ENCODE data around the gene IFNGR1. TPM values are rescaled to one million over a fixed set of nuclear protein-coding genes. Genes with fewer than 3 reads are reported as not detected.
A peak's percentile ranks its signal among the peaks of the same experiment; 100 is the strongest.

IFNGR1 gene
- total and polyA plus RNA-seq, 10 of the 15 experiments (the other 5 are each of a cell fraction or from before 2014, with no cell fraction given): 89.0 to 296 (median 138) TPM

DNA sequence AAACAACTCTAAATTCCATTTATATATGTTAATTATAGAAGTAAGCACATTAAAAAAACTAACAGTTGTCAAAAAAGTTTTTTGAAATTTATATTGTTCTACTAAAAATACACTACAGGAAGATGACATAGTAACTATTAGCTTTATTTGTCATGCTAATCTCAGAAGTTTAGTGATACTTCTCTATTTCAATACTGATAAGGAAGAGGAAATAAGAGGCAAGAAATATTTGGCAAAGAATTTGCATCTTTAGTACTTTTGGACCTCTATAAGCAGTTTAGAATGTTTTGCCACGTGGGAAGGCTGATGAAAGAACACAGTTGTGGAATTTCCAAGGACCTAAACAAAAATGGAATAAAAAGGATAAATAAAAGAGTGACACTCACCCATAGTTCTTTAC, 12.6 kb downstream of the IFNGR1 start:
- no peaks in the 10 kb centered on the region for H3K27me3 ChIP-seq (replicated peaks in 1 of 2; ENCODE audit: control insufficient read depth in 2 of 2, insufficient read depth in 2 of 2, low read length in 1 of 2)
- RAD21 ChIA-PET (ENCODE audit: unreplicated experiment): no interaction called here
- H3K4me3 ChIP-seq: no peak overlapping the region
- CTCF ChIA-PET: no interaction called here
- peaks cover 37% of the 10 kb centered on the region for H3K9me3 ChIP-seq (replicated peaks; ENCODE audit: control insufficient read depth, insufficient read depth, low read length)
- 36% methylated on average over 1 of the region's 1 CpG for WGBS (ENCODE audit: insufficient coverage, insufficient replicate concordance, low lambda C conversion rate, missing lambda C conversion rate)
- no peak for FAIRE-seq
- no peak overlapping the region for H2AFZ ChIP-seq (ENCODE audit: control insufficient read depth, low read depth, low read length)
- SMC1A ChIA-PET (ENCODE audit: uncharacterized antibody, unreplicated experiment): interaction anchor here (1.3 to 1.4 kb wide), 2 partner anchors 25 to 34 kb away, joined by 5 to 7 read pairs; no protein-coding TSS in a partner anchor
- in situ Hi-C loops (cut with MboI) (no loop called here), intact Hi-C loops (cut with micrococcal nuclease; ENCODE audit: unreplicated experiment) (no loop called here)
- POLR2A ChIA-PET: no interaction called here
- DNase-seq (ENCODE audit: low read depth, low spot score): no peak
- H3K9ac ChIP-seq (ENCODE audit: control insufficient read depth, insufficient read depth, low read length): no peak overlapping the region
- H3K4me2 ChIP-seq (ENCODE audit: control insufficient read depth, insufficient read depth): peak overlapping the region; percentile 53; the same call in 1 of the 2 replicates
- H4K20me1 ChIP-seq (ENCODE audit: control insufficient read depth, insufficient read depth): no peaks in the 10 kb centered on the region
- peak overlapping the region; percentile 27; the same call in 1 of the 2 replicates for H3K27ac ChIP-seq (ENCODE audit: control insufficient read depth, insufficient read depth)
- H3K79me2 ChIP-seq (ENCODE audit: control insufficient read depth, insufficient read depth, low read length): peaks cover 61% of the 10 kb centered on the region
- H3K4me1 ChIP-seq (ENCODE audit: control insufficient read depth, insufficient read depth, low read length): peaks cover 10% of the 10 kb centered on the region; the same call in 1 of the 2 replicates
- H3K36me3 ChIP-seq (ENCODE audit: control insufficient read depth in 2 of 2, insufficient read depth in 2 of 2, low read length in 1 of 2): peaks cover 8 to 39% of the 10 kb centered on the region in 2 experiments
- TF ChIP-seq SPI1 (IDR thresholded peaks at IDR 0.05; ENCODE audit: borderline replicate concordance, insufficient read depth, low read depth, low read length) (no peak), NFIC (IDR thresholded peaks at IDR 0.05; ENCODE audit: low read depth, low read length) (peak; percentile 53; the same call in 1 of the 2 replicates), FOXM1 (IDR thresholded peaks at IDR 0.05; ENCODE audit: low read depth, low read length) (peak; percentile 11; the same call in 1 of the 2 replicates), MEF2A (IDR thresholded peaks at IDR 0.05; ENCODE audit: insufficient read depth, low read depth, low read length) (0 out of 2 replicates have a peak, but pooled peaks have one; percentile 50), CREB1 (IDR thresholded peaks at IDR 0.05; ENCODE audit: low read depth) (no peak)
- BruUV-seq (replicated peaks): no TSS peak
- ATAC-seq: peak; percentile 44

DNA sequence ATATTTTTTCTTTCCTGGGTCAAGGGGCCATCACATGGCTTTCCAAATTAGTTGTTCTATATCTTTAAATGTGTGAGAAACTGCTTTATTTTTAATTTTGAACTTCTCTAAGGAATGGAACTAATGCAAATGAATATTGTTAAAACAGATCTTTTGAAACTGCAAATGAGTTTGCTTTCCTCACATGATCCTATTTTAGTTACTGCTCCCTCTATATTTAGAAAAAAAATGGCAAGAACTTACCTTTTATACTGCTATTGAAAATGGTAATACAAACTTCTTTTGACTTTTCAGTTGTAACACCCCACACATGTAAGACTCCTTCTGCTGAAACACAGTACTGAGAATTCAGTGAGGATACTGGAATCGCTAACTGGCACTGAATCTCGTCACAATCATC, 15.9 kb downstream of the IFNGR1 start:
- in situ Hi-C loops (cut with MboI) (no loop called here), intact Hi-C loops (cut with micrococcal nuclease; ENCODE audit: unreplicated experiment) (no loop called here)
- Histone ChIP-seq H4K20me1 (ENCODE audit: control insufficient read depth, insufficient read depth) (no peaks in the 10 kb centered on the region), H3K79me2 (ENCODE audit: control insufficient read depth, insufficient read depth, low read length) (peaks cover 28% of the 10 kb centered on the region), H3K9me3 (replicated peaks; ENCODE audit: control insufficient read depth, insufficient read depth, low read length) (peaks cover 20% of the 10 kb centered on the region), H3K4me1 (ENCODE audit: control insufficient read depth, insufficient read depth, low read length) (peaks cover 10% of the 10 kb centered on the region; the same call in 1 of the 2 replicates), H3K27me3 (replicated peaks in 1 of 2; ENCODE audit: control insufficient read depth in 2 of 2, insufficient read depth in 2 of 2, low read length in 1 of 2) (no peaks in the 10 kb centered on the region), H3K4me3 (no peak overlapping the region), H2AFZ (ENCODE audit: control insufficient read depth, low read depth, low read length) (no peak overlapping the region), H3K9ac (ENCODE audit: control insufficient read depth, insufficient read depth, low read length) (no peak overlapping the region), H3K4me2 (ENCODE audit: control insufficient read depth, insufficient read depth) (no peak overlapping the region), H3K27ac (ENCODE audit: control insufficient read depth, insufficient read depth) (no peak overlapping the region), H3K36me3 (ENCODE audit: control insufficient read depth in 2 of 2, insufficient read depth in 2 of 2, low read length in 1 of 2) (peaks cover 3 to 48% of the 10 kb centered on the region in 2 experiments)
- RAD21 ChIA-PET (ENCODE audit: unreplicated experiment): interaction anchor here (0.7 to 1.5 kb wide), 6 partner anchors 14 to 111 kb away, joined by 3 to 6 read pairs (median 4); no protein-coding TSS in a partner anchor
- BruUV-seq (replicated peaks): no TSS peak
- 92% methylated on average over 2 of the region's 2 CpGs for WGBS (ENCODE audit: insufficient coverage, insufficient replicate concordance, low lambda C conversion rate, missing lambda C conversion rate)
- CTCF ChIA-PET: interaction anchor here (0.6 to 1.3 kb wide), 5 partner anchors 12 to 627 kb away, joined by 3 to 5 read pairs (median 4); no protein-coding TSS in a partner anchor
- no peak for DNase-seq (ENCODE audit: low read depth, low spot score)
- SMC1A ChIA-PET (ENCODE audit: uncharacterized antibody, unreplicated experiment): interaction anchor here (0.6 to 1.1 kb wide), 7 partner anchors 10 to 104 kb away, joined by 3 to 11 read pairs (median 4); no protein-coding TSS in a partner anchor
- no peak for ATAC-seq
- FAIRE-seq: no peak
- POLR2A ChIA-PET: interaction anchor here (0.6 kb wide), 1 partner anchor 260 kb away, joined by 5 read pairs; no protein-coding TSS in a partner anchor
- TF ChIP-seq, protein P1, sequence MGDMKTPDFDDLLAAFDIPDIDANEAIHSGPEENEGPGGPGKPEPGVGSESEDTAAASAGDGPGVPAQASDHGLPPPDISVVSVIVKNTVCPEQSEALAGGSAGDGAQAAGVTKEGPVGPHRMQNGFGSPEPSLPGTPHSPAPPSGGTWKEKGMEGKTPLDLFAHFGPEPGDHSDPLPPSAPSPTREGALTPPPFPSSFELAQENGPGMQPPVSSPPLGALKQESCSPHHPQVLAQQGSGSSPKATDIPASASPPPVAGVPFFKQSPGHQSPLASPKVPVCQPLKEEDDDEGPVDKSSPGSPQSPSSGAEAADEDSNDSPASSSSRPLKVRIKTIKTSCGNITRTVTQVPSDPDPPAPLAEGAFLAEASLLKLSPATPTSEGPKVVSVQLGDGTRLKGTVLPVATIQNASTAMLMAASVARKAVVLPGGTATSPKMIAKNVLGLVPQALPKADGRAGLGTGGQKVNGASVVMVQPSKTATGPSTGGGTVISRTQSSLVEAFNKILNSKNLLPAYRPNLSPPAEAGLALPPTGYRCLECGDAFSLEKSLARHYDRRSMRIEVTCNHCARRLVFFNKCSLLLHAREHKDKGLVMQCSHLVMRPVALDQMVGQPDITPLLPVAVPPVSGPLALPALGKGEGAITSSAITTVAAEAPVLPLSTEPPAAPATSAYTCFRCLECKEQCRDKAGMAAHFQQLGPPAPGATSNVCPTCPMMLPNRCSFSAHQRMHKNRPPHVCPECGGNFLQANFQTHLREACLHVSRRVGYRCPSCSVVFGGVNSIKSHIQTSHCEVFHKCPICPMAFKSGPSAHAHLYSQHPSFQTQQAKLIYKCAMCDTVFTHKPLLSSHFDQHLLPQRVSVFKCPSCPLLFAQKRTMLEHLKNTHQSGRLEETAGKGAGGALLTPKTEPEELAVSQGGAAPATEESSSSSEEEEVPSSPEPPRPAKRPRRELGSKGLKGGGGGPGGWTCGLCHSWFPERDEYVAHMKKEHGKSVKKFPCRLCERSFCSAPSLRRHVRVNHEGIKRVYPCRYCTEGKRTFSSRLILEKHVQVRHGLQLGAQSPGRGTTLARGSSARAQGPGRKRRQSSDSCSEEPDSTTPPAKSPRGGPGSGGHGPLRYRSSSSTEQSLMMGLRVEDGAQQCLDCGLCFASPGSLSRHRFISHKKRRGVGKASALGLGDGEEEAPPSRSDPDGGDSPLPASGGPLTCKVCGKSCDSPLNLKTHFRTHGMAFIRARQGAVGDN (IDR thresholded peaks at IDR 0.05): 0 out of 2 replicates have a peak, but pooled peaks have one; percentile 18
- TF ChIP-seq EP300 (IDR thresholded peaks at IDR 0.05; ENCODE audit: borderline replicate concordance in 1 of 2, control insufficient read depth in 1 of 2, low read depth in 2 of 2, low read length in 2 of 2) (peak in 1 of 2 experiments; percentile 28; a peak in 1 of 4 replicates), ZNF274 (IDR thresholded peaks at IDR 0.05; ENCODE audit: insufficient read depth, insufficient read length) (no peak), SMC3 (IDR thresholded peaks at IDR 0.05; ENCODE audit: borderline replicate concordance, low read length) (no peak), NR2C1 (IDR thresholded peaks at IDR 0.05) (no peak)

Measured in GM12878 (cell line).